SH-SY5Y (cell line): ENCODE measurements around the gene THBD.

Experiments
- GATA2 ChIP-seq: IDR thresholded peaks from 2 replicates; pipeline ENCODE4 v1.6.1; 2011; ENCODE audit warnings: mild to moderate bottlenecking, low read depth, low read length
- GATA3 ChIP-seq: IDR thresholded peaks from 2 replicates; pipeline ENCODE4 v1.6.1; 2011; ENCODE audit warnings: low read depth, mild to moderate bottlenecking, low read length, moderate library complexity

GRCh38 chr20:23062632-23063031, 13.2 kb upstream of the THBD start:
- TF ChIP-seq GATA3 (no peak), GATA2 (no peak)
